ENCODE measurements around the gene CYP2B6. TPM values are rescaled to one million over a fixed set of nuclear protein-coding genes. Genes with fewer than 3 reads are reported as not detected.

The CYP2B6 gene
- total and polyA plus RNA-seq, 7 donors, result 2.7 to 5.8 (median 3.0) TPM; not detected in 4

- Histone ChIP-seq H3K27me3 (peaks cover 0 to 22% (median 18%) of the 10 kb centered on the region in 3 donors), H3K4me1 (no peaks in the 10 kb centered on the region), H3K27ac (no peak overlapping the region), H3K36me3 (no peaks in the 10 kb centered on the region), H3K9me3 (no peaks in the 10 kb centered on the region), H3K4me3 (no peak overlapping the region)
- DNase-seq, result no peak
- 17 to 36% methylated on average over 32 of the region's 32 CpGs for WGBS, 2 donors
- intact Hi-C loops (cut with DNase I), result no loop called here
- TF ChIP-seq POLR2AphosphoS5 (IDR thresholded peaks at IDR 0.05) (no peak), EP300 (IDR thresholded peaks at IDR 0.05) (no peak), POLR2A (IDR thresholded peaks at IDR 0.05) (no peak)
- TF ChIP-seq, protein P1, sequence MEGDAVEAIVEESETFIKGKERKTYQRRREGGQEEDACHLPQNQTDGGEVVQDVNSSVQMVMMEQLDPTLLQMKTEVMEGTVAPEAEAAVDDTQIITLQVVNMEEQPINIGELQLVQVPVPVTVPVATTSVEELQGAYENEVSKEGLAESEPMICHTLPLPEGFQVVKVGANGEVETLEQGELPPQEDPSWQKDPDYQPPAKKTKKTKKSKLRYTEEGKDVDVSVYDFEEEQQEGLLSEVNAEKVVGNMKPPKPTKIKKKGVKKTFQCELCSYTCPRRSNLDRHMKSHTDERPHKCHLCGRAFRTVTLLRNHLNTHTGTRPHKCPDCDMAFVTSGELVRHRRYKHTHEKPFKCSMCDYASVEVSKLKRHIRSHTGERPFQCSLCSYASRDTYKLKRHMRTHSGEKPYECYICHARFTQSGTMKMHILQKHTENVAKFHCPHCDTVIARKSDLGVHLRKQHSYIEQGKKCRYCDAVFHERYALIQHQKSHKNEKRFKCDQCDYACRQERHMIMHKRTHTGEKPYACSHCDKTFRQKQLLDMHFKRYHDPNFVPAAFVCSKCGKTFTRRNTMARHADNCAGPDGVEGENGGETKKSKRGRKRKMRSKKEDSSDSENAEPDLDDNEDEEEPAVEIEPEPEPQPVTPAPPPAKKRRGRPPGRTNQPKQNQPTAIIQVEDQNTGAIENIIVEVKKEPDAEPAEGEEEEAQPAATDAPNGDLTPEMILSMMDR (IDR thresholded peaks at IDR 0.05), result no peak
These were observed 34.8 kb downstream of the CYP2B6 start for GRCh38 chr19:41025871-41026270.

DNA sequence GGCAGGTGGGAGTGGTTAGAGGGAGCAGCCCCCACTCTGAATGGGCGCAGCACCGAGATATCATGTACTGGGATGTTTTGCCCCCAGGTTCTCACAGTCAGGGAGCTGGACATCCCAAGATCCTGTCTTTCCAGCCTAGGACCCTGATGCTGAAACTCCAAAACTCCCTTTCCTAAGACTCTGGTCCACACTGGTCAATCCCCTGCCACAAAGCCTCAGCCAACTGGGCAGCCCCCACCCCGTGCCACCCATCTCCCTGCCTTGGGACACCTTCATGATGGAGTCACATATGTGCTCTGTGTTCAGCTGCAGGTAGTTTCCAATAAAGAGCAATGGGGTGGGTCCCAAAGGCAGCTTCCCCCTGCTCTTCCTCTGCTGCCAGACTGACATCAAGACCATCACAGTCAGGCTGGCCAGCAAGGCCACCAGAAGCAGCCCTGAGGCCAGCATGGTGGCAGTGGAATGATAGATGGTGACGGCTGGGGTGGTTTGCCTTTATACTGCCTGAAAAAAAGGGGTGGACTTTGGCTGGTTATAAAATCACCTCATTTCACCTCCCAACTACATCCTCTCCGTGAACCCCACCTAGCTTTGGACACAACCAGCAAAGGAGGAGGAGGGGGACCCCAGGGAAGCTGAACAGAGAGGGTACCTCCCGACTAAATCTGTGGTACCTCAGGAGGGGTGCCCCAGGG, 36.3 kb downstream of the CYP2B6 start:
- TF ChIP-seq EP300 (IDR thresholded peaks at IDR 0.05) (no peak), POLR2AphosphoS5 (IDR thresholded peaks at IDR 0.05) (no peak), POLR2A (IDR thresholded peaks at IDR 0.05) (no peak)
- TF ChIP-seq, protein P1 (IDR thresholded peaks at IDR 0.05), result no peak
- DNase-seq, result no peak
- Histone ChIP-seq H3K4me1 (no peaks in the 10 kb centered on the region), H3K4me3 (no peak overlapping the region), H3K27ac (no peak overlapping the region), H3K9me3 (no peaks in the 10 kb centered on the region), H3K27me3 (peaks cover 0 to 22% (median 18%) of the 10 kb centered on the region in 3 donors), H3K36me3 (no peaks in the 10 kb centered on the region)
- intact Hi-C loops (cut with DNase I), result no loop called here
- 66 to 76% methylated on average over 6 of the region's 6 CpGs for WGBS, 2 donors

DNA sequence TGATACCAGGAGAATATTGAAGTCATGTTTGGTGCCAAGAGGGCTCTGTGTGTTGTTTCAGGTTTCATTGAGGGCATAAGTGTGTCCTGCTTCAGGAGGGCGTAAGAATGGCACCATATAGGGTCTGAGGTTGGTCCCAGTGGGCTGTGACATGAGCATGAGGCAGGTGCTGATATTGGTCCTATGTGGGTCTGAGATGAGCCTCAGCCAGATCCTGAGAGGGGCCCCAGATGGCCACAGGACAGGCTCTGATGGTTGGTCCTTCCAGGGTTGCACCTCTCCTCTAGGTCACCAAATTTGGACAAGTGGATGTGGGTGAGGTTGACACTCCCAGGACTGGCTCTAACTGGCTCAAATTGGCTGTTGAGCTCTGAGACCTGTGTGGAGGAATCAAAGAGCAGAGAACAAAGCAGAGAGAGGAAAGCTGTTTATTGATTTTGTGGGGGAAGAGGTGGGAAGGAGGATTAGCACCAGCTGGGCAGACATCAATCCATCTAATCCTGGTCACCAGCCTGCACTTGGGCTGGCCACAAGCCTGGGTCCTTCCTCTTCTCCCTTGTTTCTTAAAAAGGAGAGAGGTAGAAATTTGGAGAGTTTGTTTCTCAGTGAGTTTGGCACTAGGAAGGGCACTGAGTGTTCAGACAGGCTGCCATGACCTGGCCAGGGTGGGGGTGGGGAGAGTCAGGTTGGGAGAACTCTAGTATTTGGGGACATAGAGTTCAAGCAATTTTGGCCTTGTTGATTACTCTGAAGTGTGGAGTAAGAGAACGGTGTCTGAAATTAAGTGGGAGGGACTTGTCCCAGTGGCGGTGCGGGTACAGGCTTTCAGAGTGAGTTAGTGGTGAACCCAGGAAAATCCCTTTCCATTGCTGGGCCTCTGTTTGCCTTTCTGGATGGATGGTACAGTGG, 38.7 kb downstream of the CYP2B6 start:
- TF ChIP-seq POLR2A (IDR thresholded peaks at IDR 0.05), result no peak
- no peak for TF ChIP-seq EP300 (IDR thresholded peaks at IDR 0.05)
- TF ChIP-seq POLR2AphosphoS5 (IDR thresholded peaks at IDR 0.05), result no peak
- TF ChIP-seq, protein P1 (IDR thresholded peaks at IDR 0.05), result no peak
- H3K27me3 ChIP-seq, result peaks cover 0 to 14% (median 11%) of the 10 kb centered on the region in 3 donors
- DNase-seq, result no peak
- no peaks in the 10 kb centered on the region for H3K4me1 ChIP-seq
- no peak overlapping the region for H3K4me3 ChIP-seq
- 72 to 90% methylated on average over 4 of the region's 4 CpGs for WGBS, 2 donors
- no peaks in the 10 kb centered on the region for H3K9me3 ChIP-seq
- H3K27ac ChIP-seq, result no peak overlapping the region
- H3K36me3 ChIP-seq, result no peaks in the 10 kb centered on the region
- intact Hi-C loops (cut with DNase I), result no loop called here

- H3K4me1 ChIP-seq, result no peaks in the 10 kb centered on the region
- DNase-seq, result no peak
- H3K9me3 ChIP-seq, result no peaks in the 10 kb centered on the region
- peaks cover 0 to 7% (median 6%) of the 10 kb centered on the region in 3 donors for H3K27me3 ChIP-seq
- WGBS, 2 donors, result 59 to 75% methylated on average over 6 of the region's 6 CpGs
- H3K27ac ChIP-seq, result no peak overlapping the region
- no peak overlapping the region for H3K4me3 ChIP-seq
- intact Hi-C loops (cut with DNase I), result no loop called here
- no peaks in the 10 kb centered on the region for H3K36me3 ChIP-seq
- TF ChIP-seq POLR2AphosphoS5 (IDR thresholded peaks at IDR 0.05), result no peak
- TF ChIP-seq, protein P1 (IDR thresholded peaks at IDR 0.05), result no peak
- TF ChIP-seq POLR2A (IDR thresholded peaks at IDR 0.05), result no peak
- no peak for TF ChIP-seq EP300 (IDR thresholded peaks at IDR 0.05)
These were observed 39.6 kb downstream of the CYP2B6 start for GRCh38 chr19:41030651-41031050.

Data from sigmoid colon (tissue), 7 donors.